Neural progenitor cell (in vitro differentiated cells): ENCODE results near the gene PIGK. TPM values are rescaled to one million over a fixed set of nuclear protein-coding genes. Genes with fewer than 3 reads are reported as not detected.

Experiments used
- DNase-seq: peaks from one replicate; pipeline ENCODE4 v3.0.0-alpha.2; 2016; ENCODE audit warnings: low spot score
- H2AFZ ChIP-seq: fragments of 200-600 bp; sonication (generic); replicated peaks from 2 replicates; pipeline ENCODE4 v1.6.1; 2016; ENCODE audit warnings: antibody characterized with exemption
- H3F3A ChIP-seq: fragments of 200-600 bp; sonication (generic); 2 replicates; pipeline ENCODE4 v1.6.1; 2016; ENCODE audit warnings: antibody characterized with exemption, low read depth
- H3K27ac ChIP-seq: fragments of 200-600 bp; sonication (generic); 2 replicates; pipeline ENCODE4 v1.5.1; 2016; ENCODE audit warnings: mild to moderate bottlenecking
- H3K27me3 ChIP-seq: fragments of 200-600 bp; sonication (generic); 2 replicates; pipeline ENCODE4 v1.6.1; 2016; ENCODE audit warnings: mild to moderate bottlenecking, moderate library complexity
- H3K36me3 ChIP-seq: fragments of 200-600 bp; sonication (generic); 2 replicates; pipeline ENCODE4 v1.5.1; 2016
- H3K4me1 ChIP-seq: fragments of 200-600 bp; sonication (generic); 2 replicates; pipeline ENCODE4 v1.6.1; 2016; ENCODE audit warnings: mixed run types
- H3K4me2 ChIP-seq: fragments of 200-600 bp; sonication (generic); 2 replicates; pipeline ENCODE4 v1.6.1; 2016
- H3K4me3 ChIP-seq: fragments of 200-600 bp; sonication (generic); 2 replicates; pipeline ENCODE4 v1.5.1; 2016
- H3K79me2 ChIP-seq: fragments of 200-600 bp; sonication (generic); 2 replicates; pipeline ENCODE4 v1.6.1; 2016; ENCODE audit warnings: low read depth
- H3K9ac ChIP-seq: fragments of 200-600 bp; sonication (generic); 2 replicates; pipeline ENCODE4 v1.6.1; 2016
- H3K9me3 ChIP-seq: fragments of 200-600 bp; sonication (generic); 2 replicates; pipeline ENCODE4 v1.5.1; 2016; ENCODE audit warnings: low read depth
- H4K20me1 ChIP-seq: fragments of 200-600 bp; sonication (generic); 2 replicates; pipeline ENCODE4 v1.6.1; 2016; ENCODE audit warnings: low read depth
- H3K27ac Mint-ChIP-seq: 3 replicates; pipeline ENCODE4 v1.8.0; 2021; ENCODE audit warnings: mixed read lengths
- H3K27me3 Mint-ChIP-seq: 2 replicates; pipeline ENCODE4 v1.8.0; 2022; ENCODE audit warnings: low read depth, mild to moderate bottlenecking, inconsistent platforms, moderate library complexity, mixed read lengths; ENCODE audit not compliant: insufficient read depth
- H3K36me3 Mint-ChIP-seq: 3 replicates; pipeline ENCODE4 v1.8.0; 2021; ENCODE audit warnings: mixed read lengths
- H3K4me1 Mint-ChIP-seq: 3 replicates; pipeline ENCODE4 v1.8.0; 2021; ENCODE audit warnings: mixed read lengths
- H3K4me3 Mint-ChIP-seq: 3 replicates; pipeline ENCODE4 v1.8.0; 2021; ENCODE audit warnings: mild to moderate bottlenecking, moderate library complexity, mixed read lengths
- H3K9me3 Mint-ChIP-seq: 3 replicates; pipeline ENCODE4 v1.8.0; 2020; ENCODE audit warnings: mixed read lengths
- CTCF ChIP-seq: fragments of 200-600 bp; sonication (generic); IDR thresholded peaks from 2 replicates; pipeline ENCODE4 v1.5.1; 2017; ENCODE audit warnings: antibody characterized with exemption, mild to moderate bottlenecking
- EZH2 ChIP-seq: fragments of 200-600 bp; sonication (generic); IDR thresholded peaks from 2 replicates; pipeline ENCODE4 v1.6.1; 2017; ENCODE audit warnings: antibody characterized with exemption, mild to moderate bottlenecking, moderate library complexity
- EZH2phosphoT487 ChIP-seq: fragments of 200-600 bp; sonication (generic); IDR thresholded peaks from 2 replicates; pipeline ENCODE4 v1.6.1; 2017; ENCODE audit warnings: antibody characterized with exemption
- total RNA-seq: library from RNA; depleted of rRNA; stranded (reverse); fragments of >200 nt; gene quantifications from 2 replicates; pipeline ENCODE4 v1.2.3, GENCODE V29; 2015; ENCODE audit warnings: low replicate concordance

Gene PIGK
- total RNA-seq, 1 donor from 2014 or later: 44.1 TPM

- H3K4me1 ChIP-seq: no peaks in the 10 kb centered on the region
- H3K4me1 Mint-ChIP-seq: no peaks in the 10 kb centered on the region
- H3K4me2 ChIP-seq: no peak overlapping the region
- H3K36me3 Mint-ChIP-seq: no peaks in the 10 kb centered on the region
- no peaks in the 10 kb centered on the region for H3K9me3 Mint-ChIP-seq
- no peaks in the 10 kb centered on the region for H4K20me1 ChIP-seq
- H3K9ac ChIP-seq: no peak overlapping the region
- no peaks in the 10 kb centered on the region for H3K27me3 ChIP-seq
- no peak overlapping the region for H3K4me3 ChIP-seq
- no peak overlapping the region for H3K27ac ChIP-seq
- no peak for TF ChIP-seq EZH2
- no peak for TF ChIP-seq EZH2phosphoT487
- TF ChIP-seq CTCF: peak; percentile 44
- no peaks in the 10 kb centered on the region for H3K27me3 Mint-ChIP-seq
- DNase-seq: no peak
- no peak overlapping the region for H3K27ac Mint-ChIP-seq
- no peaks in the 10 kb centered on the region for H3K79me2 ChIP-seq
- H3F3A ChIP-seq: peaks cover 4% of the 10 kb centered on the region
- no peak overlapping the region for H2AFZ ChIP-seq
- no peaks in the 10 kb centered on the region for H3K36me3 ChIP-seq
- H3K4me3 Mint-ChIP-seq: no peak overlapping the region
- H3K9me3 ChIP-seq: no peaks in the 10 kb centered on the region
Measured at GRCh38 chr1:77143529-77144121, 75.6 kb downstream of the PIGK start.

- no peak for TF ChIP-seq EZH2phosphoT487
- no peak for TF ChIP-seq CTCF
- no peak for TF ChIP-seq EZH2
- Histone ChIP-seq H3K9me3 (no peaks in the 10 kb centered on the region), H2AFZ (no peak overlapping the region), H3K27ac (no peak overlapping the region), H3K79me2 (no peaks in the 10 kb centered on the region), H4K20me1 (no peaks in the 10 kb centered on the region), H3K27me3 (no peaks in the 10 kb centered on the region), H3K4me2 (no peak overlapping the region), H3K4me3 (no peak overlapping the region), H3K4me1 (no peaks in the 10 kb centered on the region), H3F3A (peaks cover 4% of the 10 kb centered on the region), H3K36me3 (no peaks in the 10 kb centered on the region), H3K9ac (no peak overlapping the region)
- Mint-ChIP-seq H3K27me3 (no peaks in the 10 kb centered on the region), H3K36me3 (no peaks in the 10 kb centered on the region), H3K9me3 (no peaks in the 10 kb centered on the region), H3K4me3 (no peak overlapping the region), H3K27ac (no peak overlapping the region), H3K4me1 (no peaks in the 10 kb centered on the region)
- DNase-seq: no peak
Measured at GRCh38 chr1:77139389-77139788, 79.8 kb downstream of the PIGK start.

- H3K36me3 Mint-ChIP-seq: no peaks in the 10 kb centered on the region
- Histone ChIP-seq H3K4me2 (no peak overlapping the region), H4K20me1 (no peaks in the 10 kb centered on the region), H3K9me3 (no peaks in the 10 kb centered on the region), H3K27ac (no peak overlapping the region), H3K4me3 (no peak overlapping the region), H3K9ac (no peak overlapping the region), H2AFZ (no peak overlapping the region), H3K36me3 (no peaks in the 10 kb centered on the region), H3K4me1 (no peaks in the 10 kb centered on the region), H3K79me2 (no peaks in the 10 kb centered on the region), H3F3A (no peaks in the 10 kb centered on the region), H3K27me3 (no peaks in the 10 kb centered on the region)
- H3K27ac Mint-ChIP-seq: no peak overlapping the region
- H3K4me3 Mint-ChIP-seq: no peak overlapping the region
- TF ChIP-seq EZH2phosphoT487 (no peak), CTCF (no peak), EZH2 (no peak)
- DNase-seq: no peak
- no peaks in the 10 kb centered on the region for H3K4me1 Mint-ChIP-seq
- no peaks in the 10 kb centered on the region for H3K9me3 Mint-ChIP-seq
- H3K27me3 Mint-ChIP-seq: no peaks in the 10 kb centered on the region
Measured at GRCh38 chr1:77134359-77134758, 84.9 kb downstream of the PIGK start.
